Prostate gland (tissue), 2 donors: Measurements from ENCODE around the gene NRCAM.

Experiments used
- CTCF ChIP-seq, 4 experiments: fragments of 200-600 bp in 2 of 4; fragments of 450-650 bp in 2 of 4; sonication (generic) in 2 of 4; IDR thresholded peaks; 1 replicate in 3 of 4; 2 replicates in 1 of 4; pipeline ENCODE4 v1.5.1; 2016 to 2019; ENCODE audit warnings: antibody characterized with exemption in 4 of 4, mild to moderate bottlenecking in 2 of 4, moderate library complexity in 2 of 4
- POLR2A ChIP-seq: fragments of 450-650 bp; IDR thresholded peaks from one replicate; pipeline ENCODE4 v1.6.1; 2016; ENCODE audit warnings: antibody characterized with exemption, mild to moderate bottlenecking
- POLR2AphosphoS5 ChIP-seq: sonication (generic); formaldehyde crosslinking; IDR thresholded peaks from one replicate; pipeline ENCODE4 v1.6.1; 2017; ENCODE audit warnings: antibody characterized with exemption

- no peak for TF ChIP-seq CTCF (IDR thresholded peaks at IDR 0.05)
- no peak for TF ChIP-seq POLR2AphosphoS5
- no peak for TF ChIP-seq POLR2A
Observed at GRCh38 chr7:108166687-108167086, 289.5 kb downstream of the NRCAM start.
